Loucy (cell line): Measurements from ENCODE around the gene TMF1.

ENCODE experiments used
- H2AFZ ChIP-seq: fragments of 200-600 bp; sonication (generic); 2 replicates; pipeline ENCODE4 v1.6.0; 2016; ENCODE audit warnings: antibody characterized with exemption, mild to moderate bottlenecking, low read length, moderate library complexity
- H3F3A ChIP-seq: fragments of 200-600 bp; 2 replicates; pipeline ENCODE4 v1.6.0; 2016; ENCODE audit warnings: antibody characterized with exemption, low read depth, mild to moderate bottlenecking
- H3K27me3 ChIP-seq: fragments of 200-600 bp; sonication (generic); 2 replicates; pipeline ENCODE4 v1.6.1; 2014; ENCODE audit warnings: low read length, mild to moderate bottlenecking; ENCODE audit not compliant: insufficient read depth, poor library complexity, severe bottlenecking
- H3K36me3 ChIP-seq: fragments of 200-600 bp; sonication (generic); 2 replicates; pipeline ENCODE4 v1.6.1; 2016; ENCODE audit warnings: low read length; ENCODE audit not compliant: insufficient read depth
- H3K4me1 ChIP-seq: fragments of 200-600 bp; sonication (generic); 2 replicates; pipeline ENCODE4 v1.5.1; 2014; ENCODE audit warnings: low read length, mild to moderate bottlenecking; ENCODE audit not compliant: insufficient read depth, poor library complexity, severe bottlenecking
- H3K4me2 ChIP-seq: fragments of 200-600 bp; sonication (generic); 2 replicates; pipeline ENCODE4 v1.6.0; 2014; ENCODE audit warnings: antibody characterized with exemption, low read length, low read depth, mild to moderate bottlenecking; ENCODE audit not compliant: poor library complexity, severe bottlenecking
- H3K4me3 ChIP-seq: fragments of 200-600 bp; sonication (generic); 2 replicates; pipeline ENCODE4 v1.5.1; 2014; ENCODE audit warnings: low read length, mild to moderate bottlenecking, mixed read lengths; ENCODE audit not compliant: poor library complexity, severe bottlenecking
- H3K79me2 ChIP-seq: fragments of 200-600 bp; sonication (generic); 2 replicates; pipeline ENCODE4 v1.6.1; 2014; ENCODE audit warnings: low read length; ENCODE audit not compliant: insufficient read depth
- H3K9ac ChIP-seq: fragments of 200-600 bp; sonication (generic); 2 replicates; pipeline ENCODE4 v1.6.0; 2014; ENCODE audit warnings: mild to moderate bottlenecking, low read depth, low read length, moderate library complexity; ENCODE audit not compliant: poor library complexity, severe bottlenecking
- H3K9me2 ChIP-seq: fragments of 200-600 bp; sonication (generic); replicated peaks from 2 replicates; pipeline ENCODE4 v1.6.1; 2016; ENCODE audit warnings: low read depth, low read length, mixed read lengths
- H3K9me3 ChIP-seq: fragments of 200-600 bp; sonication (generic); 2 replicates; pipeline ENCODE4 v1.6.1; 2014; ENCODE audit warnings: mild to moderate bottlenecking, antibody characterized with exemption, low read length, low read depth; ENCODE audit not compliant: insufficient read depth
- H4K20me1 ChIP-seq: fragments of 200-600 bp; sonication (generic); 2 replicates; pipeline ENCODE4 v1.6.0; 2014; ENCODE audit warnings: antibody characterized with exemption, low read length, mild to moderate bottlenecking; ENCODE audit not compliant: insufficient read depth, poor library complexity, severe bottlenecking
- EZH2phosphoT487 ChIP-seq: fragments of 200-600 bp; IDR thresholded peaks from 2 replicates; pipeline ENCODE4 v1.6.1; 2018; ENCODE audit warnings: antibody characterized with exemption, mild to moderate bottlenecking, moderate library complexity, borderline replicate concordance
- TF ChIP-seq, protein P1 (sequence below): fragments of 200-600 bp; sonication (generic); conservative IDR thresholded peaks from 2 replicates; pipeline ENCODE4 v1.5.1; 2014; ENCODE audit warnings: mild to moderate bottlenecking, antibody characterized with exemption, low read length

Gene TMF1

GRCh38 chr3:68999158-68999557 lies 53.0 kb downstream of the TMF1 start:
- no peaks in the 10 kb centered on the region for H3K79me2 ChIP-seq
- H3K9ac ChIP-seq: no peak overlapping the region
- no peaks in the 10 kb centered on the region for H3K9me3 ChIP-seq
- no peaks in the 10 kb centered on the region for H3K4me1 ChIP-seq
- no peak overlapping the region for H3K4me3 ChIP-seq
- H3K4me2 ChIP-seq: no peak overlapping the region
- H2AFZ ChIP-seq: no peak overlapping the region
- H3K27me3 ChIP-seq: no peaks in the 10 kb centered on the region
- H3K9me2 ChIP-seq: no peaks in the 10 kb centered on the region
- H3F3A ChIP-seq: no peaks in the 10 kb centered on the region
- H4K20me1 ChIP-seq: no peaks in the 10 kb centered on the region
- TF ChIP-seq EZH2phosphoT487: no peak
- TF ChIP-seq, protein P1, sequence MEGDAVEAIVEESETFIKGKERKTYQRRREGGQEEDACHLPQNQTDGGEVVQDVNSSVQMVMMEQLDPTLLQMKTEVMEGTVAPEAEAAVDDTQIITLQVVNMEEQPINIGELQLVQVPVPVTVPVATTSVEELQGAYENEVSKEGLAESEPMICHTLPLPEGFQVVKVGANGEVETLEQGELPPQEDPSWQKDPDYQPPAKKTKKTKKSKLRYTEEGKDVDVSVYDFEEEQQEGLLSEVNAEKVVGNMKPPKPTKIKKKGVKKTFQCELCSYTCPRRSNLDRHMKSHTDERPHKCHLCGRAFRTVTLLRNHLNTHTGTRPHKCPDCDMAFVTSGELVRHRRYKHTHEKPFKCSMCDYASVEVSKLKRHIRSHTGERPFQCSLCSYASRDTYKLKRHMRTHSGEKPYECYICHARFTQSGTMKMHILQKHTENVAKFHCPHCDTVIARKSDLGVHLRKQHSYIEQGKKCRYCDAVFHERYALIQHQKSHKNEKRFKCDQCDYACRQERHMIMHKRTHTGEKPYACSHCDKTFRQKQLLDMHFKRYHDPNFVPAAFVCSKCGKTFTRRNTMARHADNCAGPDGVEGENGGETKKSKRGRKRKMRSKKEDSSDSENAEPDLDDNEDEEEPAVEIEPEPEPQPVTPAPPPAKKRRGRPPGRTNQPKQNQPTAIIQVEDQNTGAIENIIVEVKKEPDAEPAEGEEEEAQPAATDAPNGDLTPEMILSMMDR: no peak
- H3K36me3 ChIP-seq: peaks cover 29% of the 10 kb centered on the region; the same call in 1 of the 2 replicates

DNA sequence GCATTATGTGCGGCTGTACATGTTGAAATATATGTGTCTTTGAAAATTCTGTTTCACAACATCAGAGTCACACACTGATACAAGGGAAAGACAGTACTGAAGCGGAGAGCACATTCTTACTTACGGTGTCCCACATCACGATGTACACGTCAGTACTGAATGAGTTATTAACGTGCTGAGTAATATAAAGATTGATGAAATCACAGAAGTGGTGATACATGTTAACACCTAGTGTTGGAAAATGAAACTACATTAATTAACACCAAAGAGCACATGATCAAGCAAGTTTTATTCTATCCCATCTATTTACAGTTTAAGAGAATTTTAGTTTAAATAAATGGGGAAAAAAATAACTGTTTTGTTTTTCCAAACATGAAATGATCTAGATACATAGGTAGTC lies 54.2 kb downstream of the TMF1 start:
- H3K4me1 ChIP-seq: no peaks in the 10 kb centered on the region
- H3K79me2 ChIP-seq: no peaks in the 10 kb centered on the region
- H3K36me3 ChIP-seq: peaks cover 22% of the 10 kb centered on the region; the same call in 1 of the 2 replicates
- no peak overlapping the region for H3K4me3 ChIP-seq
- no peaks in the 10 kb centered on the region for H3K27me3 ChIP-seq
- no peaks in the 10 kb centered on the region for H3F3A ChIP-seq
- TF ChIP-seq EZH2phosphoT487: no peak
- TF ChIP-seq, protein P1: peak; percentile 38
- H4K20me1 ChIP-seq: no peaks in the 10 kb centered on the region
- H3K9ac ChIP-seq: no peak overlapping the region
- no peak overlapping the region for H3K4me2 ChIP-seq
- H2AFZ ChIP-seq: no peak overlapping the region
- no peaks in the 10 kb centered on the region for H3K9me3 ChIP-seq
- H3K9me2 ChIP-seq: no peaks in the 10 kb centered on the region

DNA sequence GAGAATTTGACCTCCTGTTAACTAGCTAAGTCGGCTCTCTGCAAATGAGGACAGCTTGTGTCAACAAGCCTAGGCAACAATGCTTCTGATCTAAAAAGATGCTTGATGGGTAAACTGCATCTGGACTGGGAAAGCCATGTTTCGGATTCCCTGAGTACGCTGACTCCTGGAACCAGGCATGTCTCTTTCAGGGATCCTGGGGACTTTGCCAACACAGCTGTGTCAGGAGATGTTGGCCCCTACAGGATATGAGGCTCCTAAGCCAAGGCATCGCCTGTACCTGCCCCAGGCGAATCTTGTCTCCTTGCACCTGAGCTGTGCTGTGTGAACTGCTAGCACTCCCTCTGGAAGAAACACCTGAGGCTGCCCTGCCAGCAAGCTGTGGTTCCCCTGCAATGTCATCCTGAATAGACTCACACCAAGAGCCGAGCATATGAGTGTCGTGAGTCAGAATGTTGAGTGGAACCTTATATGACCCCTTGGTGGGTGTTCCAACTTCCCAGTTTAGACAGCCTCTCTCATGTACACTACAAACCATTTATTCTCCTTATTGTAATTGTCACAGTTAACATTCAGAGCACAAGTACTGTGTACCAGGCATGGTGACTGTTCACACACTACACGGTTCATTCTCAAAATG lies 55.7 kb downstream of the TMF1 start:
- Histone ChIP-seq H3K4me2 (no peak overlapping the region), H3K36me3 (peaks cover 23% of the 10 kb centered on the region; the same call in 1 of the 2 replicates), H3K9ac (no peak overlapping the region)

DNA sequence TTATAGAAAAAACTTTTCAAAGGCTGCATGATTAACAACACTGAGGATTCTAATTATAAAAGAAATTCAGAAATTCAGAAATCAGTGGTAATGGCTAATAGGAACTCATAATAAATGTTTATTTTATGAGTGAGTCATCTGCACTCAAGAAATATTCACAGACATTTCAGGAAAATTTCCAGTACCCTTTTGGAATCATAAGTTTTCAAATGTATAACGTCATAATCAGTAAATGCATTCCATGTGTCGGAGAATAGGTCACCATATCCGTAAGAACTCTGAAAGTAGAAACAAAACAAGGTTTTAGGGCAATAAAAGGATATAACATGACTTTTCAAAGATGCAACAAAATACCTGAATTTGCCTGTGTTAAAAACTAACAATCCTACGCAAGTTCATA lies 63.4 kb downstream of the TMF1 start:
- no peaks in the 10 kb centered on the region for H3K9me2 ChIP-seq
- no peak overlapping the region for H3K4me2 ChIP-seq
- H3K27me3 ChIP-seq: no peaks in the 10 kb centered on the region
- no peak overlapping the region for H2AFZ ChIP-seq
- no peak overlapping the region for H3K4me3 ChIP-seq
- no peaks in the 10 kb centered on the region for H3K79me2 ChIP-seq
- H4K20me1 ChIP-seq: no peaks in the 10 kb centered on the region
- TF ChIP-seq, protein P1: no peak
- no peak for TF ChIP-seq EZH2phosphoT487
- H3F3A ChIP-seq: no peaks in the 10 kb centered on the region
- no peaks in the 10 kb centered on the region for H3K4me1 ChIP-seq
- H3K36me3 ChIP-seq: peaks cover 33% of the 10 kb centered on the region; the same call in 1 of the 2 replicates
- H3K9ac ChIP-seq: no peak overlapping the region
- H3K9me3 ChIP-seq: no peaks in the 10 kb centered on the region

More for the DNA sequence above, 55.7 kb downstream of the TMF1 start:
- H2AFZ ChIP-seq: no peak overlapping the region
- no peaks in the 10 kb centered on the region for H3K4me1 ChIP-seq
- no peaks in the 10 kb centered on the region for H3F3A ChIP-seq
- no peak for TF ChIP-seq EZH2phosphoT487
- no peaks in the 10 kb centered on the region for H3K9me3 ChIP-seq
- no peaks in the 10 kb centered on the region for H4K20me1 ChIP-seq
- no peaks in the 10 kb centered on the region for H3K27me3 ChIP-seq
- H3K79me2 ChIP-seq: no peaks in the 10 kb centered on the region
- no peaks in the 10 kb centered on the region for H3K9me2 ChIP-seq
- H3K4me3 ChIP-seq: no peak overlapping the region
